ENCODE data around the gene BACH2. TPM values are rescaled to one million over a fixed set of nuclear protein-coding genes. Genes with fewer than 3 reads are reported as not detected.

BACH2 gene
- total RNA-seq, 1 donor: 0.27 TPM

DNA sequence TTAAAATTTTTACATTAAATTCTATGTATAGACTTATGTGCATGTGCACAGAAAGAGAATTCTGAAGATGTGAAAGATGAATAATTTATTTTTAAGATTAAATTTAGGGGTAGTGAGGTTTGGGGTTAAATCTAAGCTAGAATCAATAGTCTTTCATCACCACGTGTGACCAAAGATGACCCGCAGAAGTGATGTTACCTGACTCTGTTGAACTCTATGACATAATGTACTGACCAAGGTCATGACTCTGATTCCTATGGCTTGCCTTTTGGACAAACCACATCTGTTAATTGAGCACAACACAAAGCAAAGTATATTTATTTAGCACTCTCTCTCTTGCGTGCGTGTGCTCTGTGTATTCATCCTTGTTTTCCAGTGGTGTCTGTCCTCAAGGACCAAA is 150.6 kb downstream of the BACH2 start:
- DNase-seq (ENCODE audit: low read depth): no peak
- H3K4me3 ChIP-seq (ENCODE audit: low read depth, low read length): no peak overlapping the region
- TF ChIP-seq, protein P1, sequence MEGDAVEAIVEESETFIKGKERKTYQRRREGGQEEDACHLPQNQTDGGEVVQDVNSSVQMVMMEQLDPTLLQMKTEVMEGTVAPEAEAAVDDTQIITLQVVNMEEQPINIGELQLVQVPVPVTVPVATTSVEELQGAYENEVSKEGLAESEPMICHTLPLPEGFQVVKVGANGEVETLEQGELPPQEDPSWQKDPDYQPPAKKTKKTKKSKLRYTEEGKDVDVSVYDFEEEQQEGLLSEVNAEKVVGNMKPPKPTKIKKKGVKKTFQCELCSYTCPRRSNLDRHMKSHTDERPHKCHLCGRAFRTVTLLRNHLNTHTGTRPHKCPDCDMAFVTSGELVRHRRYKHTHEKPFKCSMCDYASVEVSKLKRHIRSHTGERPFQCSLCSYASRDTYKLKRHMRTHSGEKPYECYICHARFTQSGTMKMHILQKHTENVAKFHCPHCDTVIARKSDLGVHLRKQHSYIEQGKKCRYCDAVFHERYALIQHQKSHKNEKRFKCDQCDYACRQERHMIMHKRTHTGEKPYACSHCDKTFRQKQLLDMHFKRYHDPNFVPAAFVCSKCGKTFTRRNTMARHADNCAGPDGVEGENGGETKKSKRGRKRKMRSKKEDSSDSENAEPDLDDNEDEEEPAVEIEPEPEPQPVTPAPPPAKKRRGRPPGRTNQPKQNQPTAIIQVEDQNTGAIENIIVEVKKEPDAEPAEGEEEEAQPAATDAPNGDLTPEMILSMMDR (IDR thresholded peaks at IDR 0.05; ENCODE audit: insufficient read depth, low read length): no peak

GRCh38 chr6:90144928-90145555 is 151.6 kb downstream of the BACH2 start:
- no peak overlapping the region for H3K4me3 ChIP-seq (ENCODE audit: low read depth, low read length)
- DNase-seq (ENCODE audit: low read depth): no peak
- TF ChIP-seq, protein P1 (IDR thresholded peaks at IDR 0.05; ENCODE audit: insufficient read depth, low read length): no peak

DNA sequence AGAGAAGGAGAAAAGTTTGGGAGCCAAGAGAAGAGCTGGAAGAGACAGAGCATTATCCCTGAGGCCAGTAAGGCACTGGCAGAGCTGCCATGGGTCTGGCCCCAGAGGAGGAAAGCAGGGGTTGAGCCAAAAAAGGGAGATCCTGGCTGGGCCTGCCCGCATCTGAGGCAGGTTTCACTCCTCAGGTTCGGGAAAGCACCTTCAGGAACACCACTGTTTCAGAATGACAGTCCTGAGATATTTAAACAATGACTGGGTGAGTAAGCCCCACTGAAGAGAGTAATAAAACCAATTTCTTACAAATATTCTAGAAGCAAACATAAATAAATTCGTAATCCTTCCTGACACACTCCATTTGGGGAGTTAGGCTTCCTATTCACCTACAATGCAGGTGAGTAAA is 152.2 kb downstream of the BACH2 start:
- TF ChIP-seq, protein P1 (IDR thresholded peaks at IDR 0.05; ENCODE audit: insufficient read depth, low read length): no peak
- DNase-seq (ENCODE audit: low read depth): no peak
- H3K4me3 ChIP-seq (ENCODE audit: low read depth, low read length): no peak overlapping the region

DNA sequence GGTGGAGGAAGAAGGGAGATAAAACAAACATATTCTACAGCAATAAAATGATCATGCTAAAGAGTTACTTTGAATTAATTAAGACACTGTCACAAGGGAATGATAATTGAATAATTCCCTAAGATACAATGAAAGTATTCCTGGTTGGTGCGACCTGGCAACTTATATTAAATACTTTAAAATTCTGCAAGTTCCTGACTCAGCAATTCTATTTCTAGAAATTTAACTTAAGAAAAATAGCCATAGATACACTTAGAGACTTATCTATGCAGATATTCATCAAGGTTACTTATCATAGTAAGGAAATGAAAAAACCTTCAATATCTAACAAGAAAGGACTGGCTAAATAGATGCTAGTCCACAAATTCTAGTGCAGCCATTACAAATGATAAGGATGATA is 156.0 kb downstream of the BACH2 start:
- TF ChIP-seq, protein P1 (IDR thresholded peaks at IDR 0.05; ENCODE audit: insufficient read depth, low read length): no peak
- H3K4me3 ChIP-seq (ENCODE audit: low read depth, low read length): no peak overlapping the region
- DNase-seq (ENCODE audit: low read depth): no peak

GRCh38 chr6:90139272-90139817 is 157.3 kb downstream of the BACH2 start:
- TF ChIP-seq, protein P1 (IDR thresholded peaks at IDR 0.05; ENCODE audit: insufficient read depth, low read length): no peak
- no peak overlapping the region for H3K4me3 ChIP-seq (ENCODE audit: low read depth, low read length)
- DNase-seq (ENCODE audit: low read depth): no peak

- H3K4me3 ChIP-seq (ENCODE audit: low read depth, low read length): no peak overlapping the region
- TF ChIP-seq, protein P1 (IDR thresholded peaks at IDR 0.05; ENCODE audit: insufficient read depth, low read length): no peak
- no peak for DNase-seq (ENCODE audit: low read depth)
These were observed 159.6 kb downstream of the BACH2 start for GRCh38 chr6:90136837-90137568.
